GM19025 (cell line): ENCODE measurements around the gene STK35.

ENCODE experiments used
- ATAC-seq: cut with Tn5 transposase; IDR thresholded peaks from one replicate; pipeline ENCODE4 v1.9.1; 2021; ENCODE audit warnings: mild to moderate bottlenecking, low read depth, moderate library complexity; ENCODE audit not compliant: unreplicated experiment

STK35 gene

DNA sequence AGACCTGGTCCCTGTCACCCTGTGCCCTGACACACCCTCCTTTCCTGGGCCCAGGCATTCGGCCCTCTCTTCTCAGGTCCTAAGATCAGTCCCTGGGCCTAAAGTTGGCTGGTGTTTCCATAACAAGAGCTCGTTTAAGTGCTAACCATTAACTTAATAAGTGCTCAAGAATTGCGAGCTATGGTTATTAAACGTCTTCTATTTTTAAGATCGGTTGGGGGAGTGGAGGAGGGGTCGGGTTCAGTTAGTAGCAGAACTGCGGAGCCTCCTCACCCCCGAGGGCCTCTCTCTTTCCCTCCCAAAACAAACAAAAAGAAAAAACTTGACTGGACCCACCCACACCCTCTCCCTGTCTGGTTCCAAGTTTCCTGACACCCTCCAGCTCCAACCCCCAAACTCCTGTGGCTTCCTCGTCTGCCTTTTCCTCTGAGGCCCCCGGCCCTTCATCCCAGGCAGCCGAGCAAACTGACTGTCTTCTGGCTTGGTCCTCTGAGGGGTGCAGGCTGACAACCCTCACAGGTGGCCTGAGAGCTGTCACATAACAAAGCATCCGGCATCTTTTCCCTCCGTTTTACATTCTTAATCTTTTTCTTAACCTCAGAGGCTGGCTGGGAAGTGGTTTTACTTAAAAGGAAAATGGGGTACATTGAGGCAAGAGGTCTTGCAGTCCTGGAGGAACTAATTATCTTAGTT is 2.0 kb downstream of the STK35 start:
- ATAC-seq, result no peak

DNA sequence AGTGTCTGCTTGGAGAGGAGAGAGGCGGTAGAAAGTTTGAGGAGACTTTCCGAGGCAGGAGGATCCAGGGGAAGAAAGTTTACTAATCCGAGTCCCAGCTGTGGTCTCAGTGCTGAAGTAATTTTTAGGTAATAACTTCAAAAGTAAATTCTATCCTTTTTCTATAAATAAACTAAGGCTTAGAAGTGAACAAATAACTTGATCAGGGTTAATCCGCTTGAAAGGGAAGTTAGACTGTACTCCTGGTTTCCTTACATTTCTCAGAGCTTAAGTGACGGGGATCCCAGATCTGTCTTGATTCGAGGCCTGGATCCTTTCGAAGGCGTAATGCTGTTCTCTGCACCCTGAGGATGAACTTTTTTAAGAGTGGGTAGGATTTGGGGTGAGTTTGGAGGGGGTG is 2.6 kb downstream of the STK35 start:
- no peak for ATAC-seq

DNA sequence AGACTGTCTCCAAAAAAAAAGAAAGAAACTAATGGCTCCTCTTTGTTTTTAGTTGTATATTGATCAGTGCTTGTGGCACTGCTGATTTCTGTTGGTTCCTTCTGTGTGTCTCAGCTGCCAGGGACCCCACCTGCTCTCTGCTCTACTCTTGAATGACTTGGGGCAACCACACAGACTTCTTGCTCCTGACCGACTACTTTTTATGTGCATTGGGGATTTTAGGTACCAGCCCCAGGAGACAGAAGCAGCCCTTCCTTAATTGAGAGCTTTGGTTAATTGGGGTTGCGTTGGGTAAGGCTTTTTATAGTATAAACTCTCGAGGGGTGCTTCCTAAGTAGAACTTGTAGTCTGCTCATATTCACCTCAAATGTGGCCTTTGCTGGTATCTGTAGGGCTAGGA is 6.9 kb downstream of the STK35 start:
- ATAC-seq, result no peak

DNA sequence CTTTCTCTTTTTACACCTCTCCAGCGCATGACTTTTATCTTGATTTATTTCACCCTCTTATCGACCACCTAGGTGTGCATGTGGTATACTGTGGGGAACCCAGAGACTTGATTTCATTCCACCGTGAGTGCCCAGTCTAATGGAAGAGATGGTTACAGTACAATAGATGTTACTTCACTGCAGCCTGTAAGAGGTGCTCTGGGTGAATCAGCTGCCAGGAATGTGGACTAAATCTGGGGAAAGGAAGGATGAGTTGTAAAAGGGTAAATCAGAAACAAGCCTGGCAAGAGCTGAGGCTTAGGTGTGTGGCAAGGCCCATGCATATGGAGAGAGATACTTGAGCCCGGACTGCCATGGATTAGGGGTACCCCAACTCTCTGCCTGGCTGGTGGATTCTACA is 7.4 kb downstream of the STK35 start:
- no peak for ATAC-seq

DNA sequence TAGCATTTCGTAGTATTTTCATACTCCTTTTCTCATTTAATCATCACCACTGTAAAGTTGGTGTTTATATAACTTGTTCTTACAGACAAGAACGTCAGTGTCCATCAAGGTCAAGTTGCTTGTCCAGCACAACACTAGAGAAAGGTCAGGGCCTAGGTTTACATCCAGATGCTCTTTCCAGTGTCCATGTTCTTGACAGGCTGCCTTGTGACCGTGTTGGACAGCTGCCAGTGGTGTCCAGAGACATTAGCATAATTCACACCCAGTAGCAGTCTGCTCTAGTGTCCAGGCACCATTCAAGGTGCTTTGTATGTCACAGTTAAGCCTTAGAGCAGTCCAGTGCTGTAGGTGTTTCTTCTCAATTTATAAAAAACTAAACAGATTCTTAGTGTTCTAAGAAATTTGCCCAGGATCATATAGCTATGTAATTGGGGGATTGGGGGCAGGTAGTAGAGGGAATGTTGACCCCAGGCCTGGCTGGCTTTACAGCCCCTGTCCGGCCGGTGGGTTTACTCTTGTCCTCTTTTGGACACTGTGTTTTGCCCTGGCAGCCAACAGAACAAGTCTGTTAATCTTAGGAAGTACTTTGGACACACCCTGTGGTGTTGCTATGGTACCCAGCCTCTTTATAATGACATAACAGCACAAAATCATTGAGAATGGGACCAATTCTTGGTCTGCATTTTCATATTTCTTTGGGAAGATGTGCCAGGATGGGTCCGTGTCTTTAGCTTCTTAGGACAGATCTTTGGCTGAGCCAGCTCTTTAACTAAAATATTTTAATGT is 8.0 kb downstream of the STK35 start:
- no peak for ATAC-seq

DNA sequence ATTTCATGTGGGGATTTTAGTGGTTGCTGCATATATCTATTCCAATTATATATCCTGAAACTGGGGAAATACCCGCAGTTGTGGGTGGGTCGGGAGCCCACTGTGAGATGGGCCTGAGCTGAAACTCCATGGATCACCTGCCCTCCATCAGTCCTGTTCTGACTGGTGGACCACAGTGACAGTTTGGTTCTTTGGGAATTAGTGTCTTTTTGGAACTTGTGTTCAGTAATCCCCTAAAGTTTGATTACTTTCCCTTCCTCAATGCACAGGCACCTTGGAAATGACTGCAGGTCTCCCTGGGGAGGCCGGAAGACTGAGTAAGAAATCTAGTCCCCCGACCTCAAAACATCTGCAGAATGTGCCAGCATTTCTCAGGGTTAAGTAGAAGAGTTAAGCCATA is 11.3 kb downstream of the STK35 start:
- ATAC-seq, result no peak

DNA sequence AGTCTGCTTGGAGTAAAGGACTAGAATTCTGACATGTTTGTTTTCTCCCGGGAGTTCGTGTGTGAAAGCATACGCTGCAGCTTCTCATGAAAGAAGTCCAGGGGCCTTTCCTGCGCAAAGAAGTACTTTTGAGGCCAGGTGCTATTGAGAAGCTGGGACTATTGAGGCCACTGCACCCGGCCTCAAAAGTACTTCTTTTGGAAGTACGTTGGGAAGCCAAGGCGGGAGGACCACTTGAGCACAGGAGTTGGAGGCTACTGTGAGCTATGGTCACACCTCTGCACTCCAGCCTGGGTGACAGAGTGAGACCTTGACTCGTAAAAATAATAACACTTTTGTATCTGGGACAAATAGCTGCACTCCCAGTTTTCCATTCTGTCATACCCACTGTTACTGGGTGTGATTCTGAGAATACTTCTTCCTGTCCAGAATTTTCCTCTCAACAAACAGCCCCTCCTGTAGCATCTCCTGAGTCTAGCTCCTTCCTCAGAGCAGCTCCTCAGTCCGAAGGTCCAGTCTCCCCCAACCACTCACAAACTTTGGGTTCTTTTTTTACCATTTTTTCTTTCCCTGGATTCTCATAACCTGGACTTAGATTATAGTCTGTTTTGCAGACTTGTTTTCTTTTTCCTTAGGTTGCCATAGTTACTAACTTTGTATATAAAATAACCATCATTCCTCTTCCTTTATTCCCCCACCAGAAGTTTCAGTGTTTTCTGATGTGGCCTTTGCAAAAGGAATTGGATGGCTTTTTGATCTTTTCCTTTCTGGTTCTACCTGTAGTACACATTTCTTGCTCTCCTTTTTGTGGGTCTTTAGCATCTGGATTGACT is 12.7 kb downstream of the STK35 start:
- no peak for ATAC-seq

DNA sequence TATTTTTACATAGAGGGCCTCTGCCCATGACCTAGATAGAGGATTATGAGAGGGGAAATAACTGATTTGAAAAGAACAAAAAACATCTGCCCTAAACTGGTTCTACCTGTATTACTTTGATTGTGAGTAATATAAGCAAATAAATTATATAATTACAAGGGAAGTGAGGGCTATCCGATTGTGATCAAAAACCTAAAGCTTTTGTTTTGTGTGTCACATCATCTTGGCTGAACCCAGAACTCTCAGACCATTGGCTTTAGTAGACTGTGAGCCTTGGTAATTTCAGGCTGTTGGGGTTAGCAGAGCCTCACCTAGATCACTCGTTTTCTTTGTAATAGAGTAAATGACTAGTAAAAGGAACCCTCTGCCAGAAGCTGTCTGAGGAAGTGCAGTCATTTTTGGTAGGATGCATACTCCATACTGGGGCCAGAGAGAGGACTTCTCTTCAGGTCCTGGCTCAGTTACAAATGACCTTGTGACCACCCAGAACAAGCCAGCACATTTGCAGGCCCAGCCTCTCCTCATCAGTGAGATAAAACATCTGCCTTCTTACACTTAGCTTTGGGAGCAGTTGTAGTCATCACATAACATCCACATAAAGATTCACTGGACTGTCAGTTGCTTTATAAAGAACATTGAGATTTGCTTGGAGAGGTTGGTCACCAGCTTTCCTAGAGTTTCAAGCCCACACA is 13.5 kb downstream of the STK35 start:
- no peak for ATAC-seq

DNA sequence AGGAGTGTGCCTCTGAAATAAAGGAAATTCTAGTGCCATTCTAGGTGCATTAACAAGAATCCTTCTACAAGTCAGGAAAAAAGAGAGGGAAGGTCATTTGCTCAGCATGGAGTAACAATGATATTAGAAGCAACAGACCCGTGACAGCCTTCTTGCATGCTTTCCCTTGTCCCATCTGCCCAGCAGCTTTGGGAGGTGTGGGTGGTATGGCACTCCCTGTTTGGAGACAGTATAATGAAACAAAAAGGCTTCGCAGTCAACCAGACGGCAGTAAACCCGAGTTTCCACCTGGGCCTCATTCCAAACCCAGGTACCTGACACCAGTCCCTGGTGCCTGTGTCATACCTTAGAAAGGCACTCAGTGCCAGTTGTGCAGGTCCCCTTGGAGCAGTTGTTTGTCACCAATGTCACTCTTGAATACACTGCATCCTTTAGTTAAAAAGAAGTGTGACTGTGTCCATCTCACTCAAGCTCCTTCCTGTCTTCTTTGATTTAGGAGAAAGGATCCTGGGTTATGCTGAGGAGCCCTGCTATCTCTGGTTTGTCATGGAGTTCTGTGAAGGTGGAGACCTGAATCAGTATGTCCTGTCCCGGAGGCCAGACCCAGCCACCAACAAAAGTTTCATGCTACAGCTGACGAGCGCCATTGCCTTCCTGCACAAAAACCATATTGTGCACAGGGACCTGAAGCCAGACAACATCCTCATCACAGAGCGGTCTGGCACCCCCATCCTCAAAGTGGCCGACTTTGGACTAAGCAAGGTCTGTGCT is 14.7 kb downstream of the STK35 start:
- ATAC-seq, result no peak

DNA sequence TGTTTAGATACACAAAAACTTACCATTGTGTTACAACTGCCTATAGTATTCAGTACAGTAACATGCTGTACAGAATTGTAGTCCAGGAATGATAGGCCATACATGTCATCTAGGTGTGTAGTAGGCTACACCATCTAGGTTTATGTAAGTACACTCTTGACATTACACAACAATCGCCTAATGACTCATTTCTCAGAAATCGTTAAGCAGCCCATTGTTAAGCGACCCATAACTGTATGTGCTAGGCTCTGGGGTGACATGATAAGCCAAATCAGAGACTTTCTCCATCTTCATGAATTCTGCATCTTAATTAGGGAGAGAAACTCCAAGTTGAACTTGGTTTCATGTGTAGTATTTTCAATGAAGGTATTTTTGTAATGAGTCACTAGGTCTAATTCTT is 17.2 kb downstream of the STK35 start:
- ATAC-seq, result no peak

DNA sequence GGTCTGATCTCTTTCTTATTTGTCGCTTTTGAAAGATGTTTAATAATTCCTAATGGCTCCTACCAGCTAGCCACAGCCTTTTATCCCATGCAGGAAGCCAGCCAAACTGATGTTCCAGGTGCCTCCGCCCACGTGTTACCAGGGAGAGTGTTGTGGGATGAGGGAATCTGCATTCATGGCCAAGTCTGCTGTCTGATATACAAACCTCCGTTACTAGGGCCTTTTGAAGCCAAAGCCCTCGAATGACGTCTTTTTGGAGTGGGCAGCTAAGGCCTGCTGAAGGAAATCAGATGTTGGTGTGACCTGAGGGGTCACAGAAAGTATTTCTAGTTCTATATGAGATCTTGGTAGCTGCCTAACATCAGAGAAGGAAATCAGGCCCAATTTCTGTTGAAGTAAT is 21.3 kb downstream of the STK35 start:
- no peak for ATAC-seq

DNA sequence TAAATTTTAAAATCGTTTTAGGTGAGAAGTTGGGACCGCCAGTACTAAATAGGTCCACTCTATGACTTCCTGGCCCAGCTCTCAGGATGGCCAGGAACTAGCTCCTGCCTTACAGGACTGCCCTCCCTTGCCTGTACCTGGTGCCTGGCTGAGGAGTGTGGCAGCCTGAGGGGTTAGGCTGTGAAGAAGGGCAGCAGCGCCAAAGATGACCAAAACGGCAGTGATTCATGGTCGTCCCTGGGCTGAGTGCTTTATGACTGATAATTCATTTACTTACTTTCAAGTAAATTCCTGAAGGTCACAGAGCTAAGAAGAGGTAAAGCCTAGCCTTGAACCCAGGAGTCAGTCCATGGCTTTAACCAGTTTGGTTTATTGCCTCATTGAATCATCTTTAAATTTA is 22.1 kb downstream of the STK35 start:
- no peak for ATAC-seq

DNA sequence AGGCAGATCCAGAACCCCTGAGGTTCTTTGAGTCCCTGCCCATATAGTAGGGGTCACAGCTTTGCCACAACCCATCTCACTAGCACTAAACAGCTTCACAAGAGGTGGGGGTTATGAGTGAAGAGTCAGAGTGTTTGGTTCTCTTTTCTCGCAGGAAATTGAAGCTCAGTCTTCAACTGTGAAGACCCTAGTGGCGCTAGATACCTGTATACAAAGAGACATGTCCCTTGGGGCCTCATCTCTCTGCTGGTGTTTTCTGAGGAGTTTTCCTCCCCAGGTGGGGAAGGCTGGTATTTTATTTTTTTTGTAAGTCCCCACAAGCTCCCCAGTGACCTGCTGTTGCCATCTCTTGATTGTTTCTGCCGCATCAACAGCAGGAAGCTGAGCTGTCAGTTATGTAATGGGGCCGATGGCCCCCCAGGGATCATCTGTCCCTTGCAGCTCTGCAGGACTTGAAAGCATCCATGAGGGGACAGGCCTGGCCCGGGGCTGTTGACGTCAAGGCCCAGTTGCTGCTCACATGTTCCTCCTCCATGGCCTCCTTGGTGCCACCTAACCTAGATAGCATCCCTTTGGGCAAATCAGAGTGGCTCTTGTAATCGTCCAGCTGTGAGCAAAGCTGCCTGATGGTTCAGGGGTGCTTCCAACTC is 23.1 kb downstream of the STK35 start:
- ATAC-seq, result no peak

DNA sequence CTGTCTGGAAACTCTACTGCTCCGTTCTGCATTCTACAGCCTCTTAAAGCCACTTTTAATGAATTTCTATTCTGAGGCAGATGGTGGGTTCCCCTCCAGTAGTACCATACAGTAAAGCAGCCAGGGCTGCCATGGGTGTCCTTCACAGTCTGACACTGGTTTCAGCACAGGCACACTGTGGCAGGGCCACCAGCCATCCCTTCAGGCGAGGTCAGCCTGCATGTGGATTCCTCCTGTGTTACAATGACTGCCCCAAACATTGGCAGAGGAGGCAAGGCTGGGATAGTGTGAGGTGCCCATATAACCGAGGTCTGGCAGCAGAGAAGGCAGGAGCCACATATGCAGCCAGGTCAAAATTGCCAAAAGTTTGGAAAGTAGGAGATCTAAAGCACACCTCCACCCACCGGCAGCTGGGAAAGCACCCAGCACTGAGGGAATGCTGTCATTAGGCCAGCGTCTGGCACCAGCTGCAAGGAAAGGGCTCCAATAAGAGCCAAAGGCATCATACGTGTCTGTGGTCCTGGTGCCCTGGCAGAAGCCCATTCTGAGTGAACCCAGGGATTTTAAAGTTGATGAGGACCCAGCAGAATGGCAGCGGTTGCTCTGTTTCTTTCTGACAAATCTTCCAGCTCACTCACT is 24.0 kb downstream of the STK35 start:
- no peak for ATAC-seq

DNA sequence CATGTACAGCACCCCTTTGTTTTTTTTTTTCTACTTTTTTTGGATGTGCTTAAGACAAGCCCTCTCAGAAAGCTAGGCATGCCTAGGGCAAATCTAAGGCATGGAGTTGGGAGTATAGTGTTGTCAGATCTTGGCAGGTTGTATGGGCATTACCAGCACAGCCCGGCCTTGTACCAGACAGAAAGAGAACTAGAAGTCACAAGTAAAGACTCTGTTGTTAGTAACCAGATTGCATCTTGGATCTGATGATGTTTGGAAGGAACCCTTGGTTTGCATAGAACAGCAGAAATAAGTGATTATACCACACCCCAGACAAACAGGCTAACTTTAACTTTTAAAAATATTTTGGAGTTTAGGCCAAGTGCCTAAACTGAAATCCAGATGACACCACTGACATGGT is 25.6 kb downstream of the STK35 start:
- ATAC-seq, result no peak

DNA sequence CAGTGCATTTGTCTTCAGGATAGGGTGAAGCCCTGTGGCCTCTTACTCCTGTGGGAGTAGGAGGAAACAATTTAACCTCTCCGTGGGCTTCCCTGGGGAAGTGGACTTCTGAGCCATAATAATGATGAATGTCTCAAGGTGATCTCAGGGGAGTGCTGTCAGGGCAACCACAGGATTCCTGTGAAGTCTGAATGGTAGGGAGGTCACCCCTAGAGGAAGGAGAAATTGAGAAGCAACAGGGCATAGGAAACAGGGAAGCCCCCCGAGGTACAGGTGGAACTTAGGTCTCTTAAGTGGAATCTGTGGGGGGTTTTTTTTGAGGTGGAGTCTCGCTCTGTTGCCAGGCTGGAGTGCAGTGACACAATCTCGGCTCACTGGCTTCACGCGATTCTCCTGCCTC is 26.9 kb downstream of the STK35 start:
- no peak for ATAC-seq

DNA sequence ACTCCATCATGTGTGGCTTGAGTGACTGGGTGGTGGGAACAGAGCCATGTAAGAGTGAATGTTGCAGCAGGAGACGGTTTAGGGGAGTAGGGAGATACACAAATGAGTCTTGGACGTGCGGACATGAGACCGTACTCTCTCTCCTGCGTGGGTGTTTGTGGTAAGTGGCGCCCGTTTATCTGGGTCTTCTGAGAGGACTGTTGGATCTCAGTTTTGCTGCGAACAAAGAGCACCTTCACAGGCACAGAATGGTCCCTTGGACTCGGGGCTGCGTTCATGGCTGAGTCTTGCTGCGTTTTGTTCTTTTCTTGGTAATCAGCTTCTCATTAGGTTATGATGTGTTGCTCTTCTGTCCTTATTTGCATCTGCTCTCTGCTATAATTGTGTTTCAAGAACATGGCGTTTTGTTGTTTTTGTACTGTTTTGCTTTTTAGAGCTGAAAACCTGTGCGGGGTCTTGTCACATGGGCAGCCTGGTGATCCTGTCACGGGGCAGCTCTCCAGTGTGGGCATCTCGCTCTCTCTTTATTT is 28.5 kb downstream of the STK35 start:
- ATAC-seq, result no peak

DNA sequence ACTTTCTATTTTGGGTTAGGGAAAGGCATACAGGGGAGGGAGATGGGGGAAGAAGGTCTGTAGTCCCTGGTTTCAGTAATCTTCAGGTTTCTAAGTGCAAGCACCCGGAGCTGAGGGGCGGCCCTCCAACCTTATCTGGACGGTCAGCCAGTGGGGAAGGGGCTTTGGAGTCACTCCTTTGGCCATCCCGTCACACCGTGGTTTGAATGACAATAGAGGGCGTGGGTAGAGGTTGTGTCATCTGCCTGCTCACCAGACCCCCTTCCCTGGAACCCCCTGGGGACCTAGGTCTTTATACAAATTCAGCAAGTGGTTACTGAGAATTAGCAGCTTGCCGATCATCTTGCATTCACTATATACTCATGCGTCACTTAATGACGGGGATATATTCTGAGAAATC is 29.1 kb downstream of the STK35 start:
- ATAC-seq, result no peak

DNA sequence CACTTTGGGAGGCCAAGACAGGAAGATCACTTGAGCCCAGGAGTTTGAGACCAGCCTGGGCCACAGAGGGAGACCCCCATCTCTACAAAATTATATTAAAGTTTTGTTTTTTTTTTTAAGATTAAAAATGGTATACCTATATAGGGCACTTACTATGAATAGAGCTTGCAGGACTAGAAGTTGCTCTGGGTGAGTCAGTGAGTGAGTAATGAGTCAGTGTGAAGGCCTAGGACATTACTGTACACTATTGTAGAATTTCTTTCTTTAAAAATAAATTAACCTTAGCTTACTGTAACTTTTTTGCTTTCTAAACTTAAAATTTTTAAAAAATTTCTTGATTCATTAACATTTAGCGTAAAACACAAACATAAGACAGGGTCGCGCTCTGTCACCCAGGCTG is 29.7 kb downstream of the STK35 start:
- ATAC-seq, result no peak
